Jurkat, Clone E6-1 (cell line): ENCODE measurements around the gene GLRX5.

ENCODE experiments used
- DNase-seq: peaks from one replicate; pipeline ENCODE4 v3.0.0-alpha.2; 2011; ENCODE audit warnings: low read depth, low spot score
- H3K4me3 ChIP-seq: 2 replicates; pipeline ENCODE4 v1.5.1; 2011; ENCODE audit warnings: mild to moderate bottlenecking, low read length, control low read depth, moderate library complexity

GLRX5 gene

DNA sequence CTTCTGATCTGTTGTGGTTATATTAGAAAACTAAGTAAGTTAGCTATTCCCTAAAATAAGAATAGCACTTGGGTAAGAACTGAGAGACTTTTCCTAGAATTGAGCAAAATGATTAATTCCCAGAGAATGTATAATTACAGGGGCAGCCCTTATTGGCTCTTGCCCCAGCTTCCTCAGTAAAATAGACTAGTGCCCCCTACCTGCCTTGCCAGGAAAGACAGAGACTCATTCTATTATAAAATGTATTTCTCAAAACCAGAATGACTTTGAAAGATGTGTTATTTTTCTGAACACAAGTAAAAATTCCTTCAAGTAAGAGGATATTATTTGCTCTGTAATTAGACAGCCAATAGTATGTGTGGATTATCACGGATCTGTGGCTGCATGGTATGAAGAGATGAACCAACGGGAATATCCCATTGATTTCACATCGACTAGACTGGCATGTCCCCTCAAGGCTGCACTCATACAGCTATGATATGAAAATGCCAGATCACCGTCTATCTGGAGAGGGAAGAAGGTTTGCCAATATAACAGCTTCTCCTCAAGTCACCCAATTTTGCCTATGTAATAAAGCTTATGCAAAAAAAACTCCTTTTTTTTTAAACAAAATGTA is 7.4 kb upstream of the GLRX5 start:
- H3K4me3 ChIP-seq: no peak overlapping the region
- DNase-seq: no peak

DNA sequence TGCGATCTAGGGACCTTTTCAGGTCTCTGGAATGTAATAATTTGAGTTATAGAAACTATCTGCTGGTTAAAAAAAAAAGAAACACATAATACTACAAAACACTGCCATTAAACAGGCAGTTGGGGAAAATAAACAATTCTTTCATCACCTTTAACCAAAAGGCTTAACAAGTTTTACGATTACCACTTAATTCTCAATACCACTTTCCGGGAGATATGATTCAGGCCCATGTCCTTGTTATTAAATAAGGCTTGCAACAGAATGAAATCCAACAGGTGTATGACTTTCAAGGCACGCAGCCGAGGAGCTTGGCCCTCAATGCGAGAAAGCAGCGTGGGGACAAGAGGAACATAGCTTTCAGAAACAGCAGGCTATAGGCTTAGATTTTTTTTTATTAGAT is 5.6 kb upstream of the GLRX5 start:
- DNase-seq: no peak
- H3K4me3 ChIP-seq: no peak overlapping the region

DNA sequence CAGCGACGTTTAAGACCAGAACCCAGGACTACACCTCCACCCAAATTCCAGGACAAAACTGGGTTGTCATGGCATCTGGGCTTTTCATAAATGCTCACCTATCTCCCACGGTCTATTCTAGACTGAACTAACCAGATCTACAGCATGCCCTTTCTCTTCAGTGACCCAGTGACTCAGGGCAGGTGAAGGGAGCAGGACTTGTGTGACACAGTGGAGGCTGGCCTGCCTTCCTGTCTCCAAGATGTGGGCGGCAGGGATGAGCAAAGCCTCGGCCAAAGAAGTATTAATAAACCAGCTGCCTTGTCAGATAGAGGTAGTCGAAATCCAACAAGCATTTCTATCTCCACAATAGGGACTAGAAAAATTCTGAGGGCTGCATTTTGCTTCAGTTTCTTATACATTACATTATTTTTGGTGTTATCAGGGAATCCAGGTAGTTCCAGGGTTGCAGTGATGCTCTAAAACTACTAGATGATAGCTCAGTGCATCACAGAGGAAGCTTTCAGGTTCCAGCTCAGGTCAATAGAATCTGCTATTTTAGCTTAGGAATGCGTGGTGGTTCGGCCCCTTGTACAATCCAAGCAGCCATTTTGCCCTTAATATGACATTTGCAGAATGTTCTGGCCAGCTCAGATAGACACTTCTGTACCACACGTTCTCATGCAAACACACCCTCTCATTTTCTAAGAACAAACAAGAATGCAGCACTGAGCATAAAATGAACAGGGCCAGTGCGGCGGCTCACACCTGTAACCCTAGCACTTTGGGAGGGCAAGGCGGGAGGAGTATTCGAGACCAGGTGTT is 4.2 kb upstream of the GLRX5 start:
- DNase-seq: no peak
- no peak overlapping the region for H3K4me3 ChIP-seq

GRCh38 chr14:95531473-95531872 is 3.4 kb upstream of the GLRX5 start:
- no peak overlapping the region for H3K4me3 ChIP-seq
- no peak for DNase-seq

DNA sequence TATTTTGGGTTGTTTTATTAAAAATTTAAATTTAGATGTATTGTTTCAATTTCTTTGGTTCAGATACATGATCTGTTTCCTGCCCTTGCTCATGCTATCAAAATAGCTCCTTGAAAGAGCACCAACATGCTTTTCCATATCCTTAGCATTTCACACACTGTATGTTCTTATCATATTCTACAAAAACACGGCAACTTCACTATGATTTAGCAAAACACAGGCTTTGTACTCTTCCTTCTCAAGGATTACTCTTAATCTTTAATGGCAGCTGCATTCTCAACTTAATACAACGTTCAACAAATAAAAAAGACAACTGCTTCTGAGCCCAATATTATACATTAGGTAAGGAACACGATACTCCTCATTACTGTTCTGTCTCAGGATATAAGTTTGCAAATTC is 2.9 kb upstream of the GLRX5 start:
- DNase-seq: no peak
- H3K4me3 ChIP-seq: no peak overlapping the region

DNA sequence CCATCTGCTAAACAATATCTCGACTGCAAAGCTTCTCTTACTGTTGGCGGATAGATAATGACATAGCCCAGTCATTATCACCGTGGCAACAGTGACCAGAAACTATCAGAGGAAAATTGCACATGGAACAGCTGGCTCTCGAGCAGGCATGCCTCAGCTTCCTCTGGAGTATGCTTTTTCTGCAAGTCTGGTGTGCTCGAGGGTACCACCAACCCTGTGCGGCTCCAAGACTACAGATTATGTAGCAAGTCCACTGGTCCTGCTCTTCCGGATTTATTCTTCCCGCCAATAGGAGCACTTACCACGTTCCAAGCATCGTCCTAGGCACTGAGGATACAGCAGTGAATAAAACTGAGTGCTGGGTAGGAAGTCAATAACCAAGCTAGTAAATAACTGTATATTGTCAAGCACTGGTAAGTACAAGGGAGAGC is 1.4 kb upstream of the GLRX5 start:
- no peak for DNase-seq
- peak overlapping the region; percentile 99 for H3K4me3 ChIP-seq

GRCh38 chr14:95533822-95534221 is 1.0 kb upstream of the GLRX5 start:
- no peak for DNase-seq
- peak overlapping the region; percentile 99 for H3K4me3 ChIP-seq

DNA sequence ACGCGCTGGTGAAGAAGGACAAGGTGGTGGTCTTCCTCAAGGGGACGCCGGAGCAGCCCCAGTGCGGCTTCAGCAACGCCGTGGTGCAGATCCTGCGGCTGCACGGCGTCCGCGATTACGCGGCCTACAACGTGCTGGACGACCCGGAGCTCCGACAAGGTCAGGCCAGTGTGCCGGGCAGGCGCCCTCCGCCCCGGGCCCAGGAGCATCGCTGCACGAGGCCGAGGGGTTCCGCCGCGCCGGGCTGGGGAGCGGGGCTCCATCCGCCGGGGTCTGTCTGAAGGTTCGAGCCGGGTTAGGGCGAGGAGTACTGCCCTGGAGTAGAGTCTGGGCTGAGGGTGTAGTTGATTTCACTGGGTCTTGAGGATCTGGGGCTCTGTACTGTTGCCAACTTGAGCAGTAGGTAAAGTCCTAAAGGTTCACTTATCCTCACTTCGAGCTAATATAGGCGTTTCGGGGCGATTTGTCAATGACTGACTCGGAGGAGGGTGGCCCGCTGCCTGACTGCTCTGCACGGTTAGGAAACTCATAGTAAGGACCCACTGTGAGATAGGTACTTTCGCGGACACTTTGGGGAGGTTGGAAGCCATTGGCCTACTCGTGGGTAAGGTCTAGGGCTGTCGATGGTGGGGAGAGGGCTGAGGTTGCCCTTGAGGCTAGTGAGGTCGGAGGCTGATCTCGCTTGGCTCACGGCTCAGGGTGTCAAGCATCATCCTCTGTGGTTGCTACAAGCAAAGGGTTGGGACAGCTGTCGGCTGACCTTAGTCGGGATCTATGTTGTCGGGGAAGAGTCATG is 574 bp downstream of the GLRX5 start:
- peak overlapping the region; percentile 99 for H3K4me3 ChIP-seq
- no peak for DNase-seq

DNA sequence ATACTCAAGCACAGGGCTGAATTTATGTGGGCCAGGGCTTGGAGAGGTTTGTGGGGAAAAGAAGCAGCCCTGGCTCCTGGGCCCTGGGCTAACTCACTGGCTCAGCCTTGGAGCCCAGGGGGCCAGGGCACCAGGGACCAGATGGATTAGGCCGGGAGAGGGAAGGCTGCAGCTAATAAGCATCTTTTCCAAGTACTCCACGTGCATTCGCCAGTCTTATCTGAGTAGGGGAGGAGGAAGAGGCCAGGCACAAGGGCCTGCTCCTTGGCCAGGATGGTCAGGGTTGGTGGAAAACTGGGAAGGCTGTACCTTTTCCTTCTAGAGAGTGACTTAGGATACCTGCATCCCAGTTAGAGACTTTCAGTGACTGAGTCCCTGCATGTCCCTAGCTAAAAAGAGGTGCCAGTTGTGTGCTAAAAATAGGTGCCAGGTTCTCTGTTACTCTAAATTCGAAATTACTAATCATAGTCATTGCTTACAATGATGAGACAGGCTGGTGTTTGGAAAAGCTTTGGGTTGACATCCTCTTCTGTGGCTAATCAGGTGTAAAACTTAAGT is 1.3 kb downstream of the GLRX5 start:
- peak overlapping the region; percentile 99 for H3K4me3 ChIP-seq
- no peak for DNase-seq

DNA sequence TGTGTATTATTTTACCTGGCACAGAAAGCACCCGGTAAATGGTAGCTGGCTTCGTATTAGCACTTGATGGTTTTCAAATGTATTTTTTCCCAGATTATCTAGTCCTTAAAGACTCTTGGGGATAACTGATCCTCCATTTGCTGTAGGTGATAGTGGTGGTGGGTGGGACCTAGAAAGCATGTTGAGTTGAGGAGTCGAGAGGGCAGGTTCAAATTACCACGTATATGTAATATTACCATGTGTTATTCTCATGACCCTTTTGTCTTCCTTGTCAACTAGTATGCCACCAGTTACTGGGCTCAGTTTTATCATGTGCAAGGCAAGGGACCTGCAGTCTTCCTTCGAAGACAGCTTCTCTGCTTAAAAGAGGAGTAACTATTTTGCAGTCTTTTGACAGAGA is 1.8 kb downstream of the GLRX5 start:
- DNase-seq: no peak
- no peak overlapping the region for H3K4me3 ChIP-seq

DNA sequence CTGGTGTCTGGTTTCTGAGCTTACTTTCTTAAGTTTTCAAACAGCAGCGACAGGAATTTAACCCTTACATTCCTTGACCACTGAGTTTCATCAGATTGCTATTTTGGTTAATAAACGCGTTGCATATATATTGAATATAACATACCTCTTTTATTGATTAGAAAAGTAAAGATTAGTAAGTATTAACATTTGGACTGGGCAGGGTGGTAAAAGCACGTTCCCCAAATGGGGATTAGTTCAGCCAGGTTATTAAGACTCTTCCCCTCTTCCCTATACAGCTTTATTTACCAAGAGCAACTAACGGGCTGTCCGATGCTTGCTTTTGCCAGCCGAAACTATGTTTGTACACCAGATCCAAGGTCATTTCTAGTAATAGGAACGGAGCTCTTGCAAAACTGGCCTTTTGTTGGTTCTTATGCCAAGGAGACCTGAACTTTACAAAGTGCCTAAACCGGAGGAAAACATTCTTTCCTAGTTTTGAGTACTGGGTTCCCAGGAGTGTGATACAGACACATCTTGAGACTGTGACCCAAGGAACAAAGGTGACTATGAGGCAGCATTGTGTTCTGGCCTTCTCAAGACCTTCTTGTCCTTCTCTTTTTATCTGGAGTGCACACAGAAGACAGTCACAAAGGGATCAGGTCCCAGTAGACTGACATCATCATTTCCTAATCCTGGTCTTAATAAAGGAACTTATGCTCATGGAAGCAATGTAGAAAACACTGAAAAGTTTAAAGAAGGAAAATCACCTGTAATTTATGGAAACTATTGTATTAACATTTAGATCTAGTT is 2.6 kb downstream of the GLRX5 start:
- no peak for DNase-seq
- H3K4me3 ChIP-seq: no peak overlapping the region

- H3K4me3 ChIP-seq: no peak overlapping the region
- no peak for DNase-seq
Observed at GRCh38 chr14:95538801-95539509, 4.1 kb downstream of the GLRX5 start.

- DNase-seq: no peak
Observed at GRCh38 chr14:95540236-95540855, 5.5 kb downstream of the GLRX5 start.

GRCh38 chr14:95541346-95541745 is 6.5 kb downstream of the GLRX5 start:
- H3K4me3 ChIP-seq: no peak overlapping the region
- DNase-seq: no peak

More at GRCh38 chr14:95540236-95540855, 5.5 kb downstream of the GLRX5 start:
- H3K4me3 ChIP-seq: no peak overlapping the region

DNA sequence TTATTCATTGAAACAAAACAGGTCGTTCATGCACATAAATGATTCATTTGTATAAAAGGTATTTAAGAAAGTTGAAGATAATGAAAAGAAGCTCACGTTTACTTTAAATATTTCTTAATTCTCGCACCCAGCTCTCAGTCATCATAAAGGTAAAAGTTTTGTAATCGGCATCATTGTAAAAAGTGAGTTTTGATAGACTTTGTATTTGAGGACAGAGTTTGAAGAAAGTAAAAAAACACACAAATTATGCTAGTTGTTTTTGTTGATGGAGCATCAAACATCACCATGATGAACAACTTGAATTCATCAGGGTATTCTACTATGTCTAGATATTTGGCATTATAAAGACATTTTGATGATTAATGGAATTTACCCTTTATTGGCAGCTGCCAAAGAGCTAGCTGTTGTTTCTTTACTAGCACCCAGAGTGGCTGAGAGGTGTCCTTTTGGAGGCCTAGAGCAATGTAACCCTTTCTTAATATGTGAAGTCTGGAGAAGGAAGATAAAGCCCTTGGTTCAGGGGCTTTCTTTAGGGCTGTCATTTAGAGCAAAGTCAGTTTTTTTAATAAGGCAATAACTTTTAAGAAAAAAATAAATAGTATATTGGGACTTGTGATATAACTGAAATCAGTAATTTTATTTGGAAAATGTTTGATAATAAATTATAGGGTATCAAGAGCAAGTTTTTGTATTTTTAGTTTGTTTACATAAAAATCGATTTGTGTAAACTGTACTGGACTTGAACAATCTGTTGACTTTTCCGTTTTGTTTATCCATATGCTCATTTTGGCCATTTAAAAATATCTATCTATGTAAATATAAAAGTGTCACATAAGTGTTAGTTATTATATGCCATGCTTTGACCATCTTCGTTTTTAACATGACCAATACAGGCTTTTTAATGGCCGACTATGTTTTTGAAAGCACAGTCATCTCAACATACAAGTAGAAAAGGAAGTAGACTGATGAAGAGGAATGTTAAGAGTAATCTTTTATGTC is 7.4 kb downstream of the GLRX5 start:
- H3K4me3 ChIP-seq: no peak overlapping the region
- no peak for DNase-seq

GRCh38 chr14:95543021-95543420 is 8.2 kb downstream of the GLRX5 start:
- DNase-seq: no peak
- H3K4me3 ChIP-seq: no peak overlapping the region

DNA sequence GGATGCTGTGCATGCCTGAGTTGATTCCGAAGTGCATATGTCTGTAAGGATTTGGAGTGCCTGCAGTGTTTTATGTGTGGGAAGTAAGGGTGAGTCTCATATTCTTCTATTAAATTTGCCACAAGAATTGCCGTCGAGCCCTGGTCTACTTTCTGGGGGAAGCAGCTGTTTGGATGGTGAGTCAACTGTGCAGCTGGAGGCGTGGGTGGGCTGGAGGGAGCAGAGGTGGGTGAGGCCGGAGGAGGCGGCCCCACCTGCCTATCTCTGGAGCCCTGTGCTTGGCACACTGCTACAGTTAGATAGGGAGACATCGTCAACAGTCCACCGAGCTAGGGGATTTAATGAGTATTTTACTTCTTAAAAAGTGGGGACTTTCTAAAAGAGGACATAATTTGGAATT is 9.7 kb downstream of the GLRX5 start:
- DNase-seq: no peak

More for the DNA sequence above, 9.7 kb downstream of the GLRX5 start:
- H3K4me3 ChIP-seq: no peak overlapping the region
